ENCODE measurements around the gene IFI6. TPM values are rescaled to one million over a fixed set of nuclear protein-coding genes. Genes with fewer than 3 reads are reported as not detected.

IFI6 gene
- total RNA-seq, 1 experiment from 2014 or later = 8.6 TPM

- intact Hi-C loops (cut with micrococcal nuclease; ENCODE audit: unreplicated experiment) = loop anchor here (2.0 to 10.0 kb wide), 4 partner anchors 245 to 361 kb away; no protein-coding TSS in a partner anchor
- no TSS peak for BruUV-seq (replicated peaks)
- CTCF ChIA-PET = interaction anchor here (0.6 to 1.4 kb wide), 6 partner anchors 40 to 246 kb away, joined by 3 to 6 read pairs (median 4); partner anchors contain the start of gene FAM76A
- Histone ChIP-seq H3K79me2 (ENCODE audit: low read depth) (no peaks in the 10 kb centered on the region), H3K4me2 (no peak overlapping the region), H3K4me3 (no peak overlapping the region), H3K9me3 (ENCODE audit: insufficient read depth, low read depth) (no peaks in the 10 kb centered on the region), H3K9me2 (ENCODE audit: insufficient read depth) (no peaks in the 10 kb centered on the region), H3K4me1 (replicated peaks; ENCODE audit: insufficient read depth) (peaks cover 9% of the 10 kb centered on the region; the same call in 1 of the 2 replicates), H3K36me3 (ENCODE audit: low read depth) (no peaks in the 10 kb centered on the region), H3K27ac (no peak overlapping the region), H3K27me3 (ENCODE audit: insufficient read depth, low read depth) (no peaks in the 10 kb centered on the region), H3F3A (ENCODE audit: insufficient read depth, low read depth) (peaks cover 21% of the 10 kb centered on the region; the same call in 1 of the 2 replicates), H2AFZ (no peak overlapping the region), H4K20me1 (ENCODE audit: insufficient read depth) (no peaks in the 10 kb centered on the region)
- POLR2A ChIA-PET (ENCODE audit: unreplicated experiment) = no interaction called here
- TF ChIP-seq EZH2 (IDR thresholded peaks at IDR 0.05; ENCODE audit: low read depth) = no peak
- no peak for TF ChIP-seq CTCF (conservative IDR thresholded peaks at IDR 0.05)
- DNase-seq = no peak
These were observed 9.7 kb downstream of the IFI6 start for GRCh38 chr1:27662261-27662660.

GRCh38 chr1:27661412-27662075 is 10.4 kb downstream of the IFI6 start:
- POLR2A ChIA-PET (ENCODE audit: unreplicated experiment) = no interaction called here
- Histone ChIP-seq H3K79me2 (ENCODE audit: low read depth) (no peaks in the 10 kb centered on the region), H3K27ac (no peak overlapping the region), H3K9me2 (ENCODE audit: insufficient read depth) (no peaks in the 10 kb centered on the region), H3K4me2 (no peak overlapping the region), H2AFZ (no peak overlapping the region), H3K4me1 (replicated peaks; ENCODE audit: insufficient read depth) (peaks cover 9% of the 10 kb centered on the region; the same call in 1 of the 2 replicates), H3F3A (ENCODE audit: insufficient read depth, low read depth) (peaks cover 21% of the 10 kb centered on the region; the same call in 1 of the 2 replicates), H3K4me3 (no peak overlapping the region), H4K20me1 (ENCODE audit: insufficient read depth) (no peaks in the 10 kb centered on the region), H3K36me3 (ENCODE audit: low read depth) (no peaks in the 10 kb centered on the region), H3K9me3 (ENCODE audit: insufficient read depth, low read depth) (no peaks in the 10 kb centered on the region), H3K27me3 (ENCODE audit: insufficient read depth, low read depth) (no peaks in the 10 kb centered on the region)
- TF ChIP-seq CTCF (conservative IDR thresholded peaks at IDR 0.05) (no peak), EZH2 (IDR thresholded peaks at IDR 0.05; ENCODE audit: low read depth) (no peak)
- BruUV-seq (replicated peaks) = no TSS peak
- CTCF ChIA-PET = interaction anchor here (1.1 kb wide), 1 partner anchor 105 kb away, joined by 3 read pairs; no protein-coding TSS in a partner anchor
- intact Hi-C loops (cut with micrococcal nuclease; ENCODE audit: unreplicated experiment) = loop anchor here (2.0 to 10.0 kb wide), 4 partner anchors 244 to 361 kb away; no protein-coding TSS in a partner anchor
- DNase-seq = no peak

- ChIA-PET CTCF (no interaction called here), POLR2A (ENCODE audit: unreplicated experiment) (interaction anchor here (0.5 kb wide), 1 partner anchor 510 kb away, joined by 3 read pairs; no protein-coding TSS in a partner anchor)
- Histone ChIP-seq H3F3A (ENCODE audit: insufficient read depth, low read depth) (peaks cover 21% of the 10 kb centered on the region; the same call in 1 of the 2 replicates), H3K4me3 (peak overlapping the region; percentile 53; the same call in 1 of the 2 replicates), H3K27me3 (ENCODE audit: insufficient read depth, low read depth) (no peaks in the 10 kb centered on the region), H2AFZ (peak overlapping the region; percentile 31), H3K27ac (no peak overlapping the region), H3K9me3 (ENCODE audit: insufficient read depth, low read depth) (no peaks in the 10 kb centered on the region), H3K9me2 (ENCODE audit: insufficient read depth) (no peaks in the 10 kb centered on the region), H3K79me2 (ENCODE audit: low read depth) (no peaks in the 10 kb centered on the region), H3K4me2 (peak overlapping the region; percentile 60), H3K36me3 (ENCODE audit: low read depth) (no peaks in the 10 kb centered on the region), H4K20me1 (ENCODE audit: insufficient read depth) (no peaks in the 10 kb centered on the region), H3K4me1 (replicated peaks; ENCODE audit: insufficient read depth) (peaks cover 9% of the 10 kb centered on the region; the same call in 1 of the 2 replicates)
- TF ChIP-seq EZH2 (IDR thresholded peaks at IDR 0.05; ENCODE audit: low read depth) (no peak), CTCF (conservative IDR thresholded peaks at IDR 0.05) (no peak)
- DNase-seq = no peak
- intact Hi-C loops (cut with micrococcal nuclease; ENCODE audit: unreplicated experiment) = loop anchor here (5.0 to 10.0 kb wide), 3 partner anchors 243 to 314 kb away; no protein-coding TSS in a partner anchor
- no TSS peak for BruUV-seq (replicated peaks)
These were observed 11.6 kb downstream of the IFI6 start for GRCh38 chr1:27660300-27660835.

All from PC-9 (cell line).